Measurements from ENCODE around the gene MSH5.

- TF ChIP-seq CTCF (IDR thresholded peaks at IDR 0.05; ENCODE audit: low read depth, low read length) (no peak), EZH2phosphoT487 (IDR thresholded peaks at IDR 0.05; ENCODE audit: low read depth) (no peak)
These were observed 805 bp downstream of the MSH5 start for GRCh38 chr6:31740397-31741223.

Measured in OCI-LY3 (cell line).